DOHH2 (cell line): ENCODE results near the gene RICTOR.

ENCODE experiments used
- H3F3A ChIP-seq: fragments of 200-600 bp; sonication (generic), shearing (Covaris generic); 2 replicates; pipeline ENCODE4 v1.6.0; 2016; ENCODE audit warnings: antibody characterized with exemption, mild to moderate bottlenecking; ENCODE audit not compliant: control insufficient read depth, insufficient read depth
- H3K27ac ChIP-seq: fragments of 200-600 bp; sonication (generic); 2 replicates; pipeline ENCODE4 v1.5.1; 2014; ENCODE audit warnings: low read depth, mild to moderate bottlenecking, low read length, moderate library complexity
- H3K27me3 ChIP-seq: fragments of 200-600 bp; sonication (generic); 2 replicates; pipeline ENCODE4 v1.6.1; 2014; ENCODE audit warnings: mild to moderate bottlenecking, low read length, mixed read lengths; ENCODE audit not compliant: control insufficient read depth
- H3K36me3 ChIP-seq: fragments of 200-600 bp; sonication (generic); 2 replicates; pipeline ENCODE4 v1.6.1; 2014; ENCODE audit warnings: mild to moderate bottlenecking, low read length, moderate library complexity, mixed read lengths; ENCODE audit not compliant: control insufficient read depth
- H3K4me1 ChIP-seq: fragments of 200-600 bp; sonication (generic); 2 replicates; pipeline ENCODE4 v1.6.1; 2014; ENCODE audit warnings: mild to moderate bottlenecking, low read length, mixed read lengths; ENCODE audit not compliant: control insufficient read depth
- H3K4me2 ChIP-seq: fragments of 200-600 bp; sonication (generic); 2 replicates; pipeline ENCODE4 v1.6.0; 2014; ENCODE audit warnings: mild to moderate bottlenecking, low read length, moderate library complexity
- H3K4me3 ChIP-seq: fragments of 200-600 bp; sonication (generic); 2 replicates; pipeline ENCODE4 v1.5.1; 2014; ENCODE audit warnings: mild to moderate bottlenecking, low read length, mixed read lengths
- H3K79me2 ChIP-seq: fragments of 200-600 bp; sonication (generic); 2 replicates; pipeline ENCODE4 v1.6.1; 2014; ENCODE audit warnings: mild to moderate bottlenecking, low read length, mixed read lengths; ENCODE audit not compliant: control insufficient read depth
- H3K9me2 ChIP-seq: fragments of 200-600 bp; sonication (generic); replicated peaks from 2 replicates; pipeline ENCODE4 v1.6.1; 2014; ENCODE audit warnings: mild to moderate bottlenecking, low read length, mixed read lengths; ENCODE audit not compliant: control insufficient read depth
- H3K9me3 ChIP-seq: fragments of 200-600 bp; sonication (generic); 2 replicates; pipeline ENCODE4 v1.6.1; 2014; ENCODE audit warnings: antibody characterized with exemption, low read length, mixed read lengths; ENCODE audit not compliant: control insufficient read depth, insufficient read depth
- H4K20me1 ChIP-seq: fragments of 200-600 bp; sonication (generic); 2 replicates; pipeline ENCODE4 v1.6.0; 2014; ENCODE audit warnings: low read depth, mild to moderate bottlenecking, antibody characterized with exemption, low read length, moderate library complexity; ENCODE audit not compliant: control insufficient read depth, insufficient read depth
- CTCF ChIP-seq: fragments of 200-600 bp; sonication (generic); IDR thresholded peaks from one replicate; pipeline ENCODE4 v1.5.1; 2014; ENCODE audit warnings: antibody characterized with exemption, mild to moderate bottlenecking, low read depth, low read length; ENCODE audit not compliant: poor library complexity, severe bottlenecking
- EZH2phosphoT487 ChIP-seq: fragments of 200-600 bp; sonication (generic); IDR thresholded peaks from 2 replicates; pipeline ENCODE4 v1.6.1; 2017; ENCODE audit warnings: borderline replicate concordance, mild to moderate bottlenecking, antibody characterized with exemption, low read length, moderate library complexity, mixed read lengths

Gene RICTOR

DNA sequence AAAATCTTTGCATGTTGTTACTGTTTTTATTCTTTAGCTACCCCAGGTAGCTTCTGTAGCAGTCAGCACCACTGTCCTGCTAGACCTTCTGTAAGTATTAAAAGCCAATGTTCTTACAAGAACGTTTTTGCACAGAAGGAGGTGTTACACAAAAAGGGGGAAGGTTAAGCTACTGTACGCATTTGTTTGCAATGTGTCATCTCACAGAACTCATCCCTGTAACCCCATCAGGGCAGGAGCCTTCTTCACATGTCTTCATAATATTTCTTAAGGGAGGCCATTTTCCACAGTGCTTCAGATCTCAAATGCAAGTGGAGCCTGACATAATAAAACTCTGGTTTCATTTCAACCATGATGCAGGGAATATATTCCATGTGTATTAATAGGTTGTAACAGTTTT, 160.5 kb downstream of the RICTOR start:
- H3K4me2 ChIP-seq: no peak overlapping the region
- TF ChIP-seq CTCF: no peak
- no peak for TF ChIP-seq EZH2phosphoT487

GRCh38 chr5:38911933-38912332, 162.3 kb downstream of the RICTOR start:
- Histone ChIP-seq H3K36me3 (no peaks in the 10 kb centered on the region), H3K27ac (no peak overlapping the region), H3K4me2 (no peak overlapping the region), H3K9me2 (no peaks in the 10 kb centered on the region), H3K27me3 (no peaks in the 10 kb centered on the region; the same call in 1 of the 2 replicates), H4K20me1 (no peaks in the 10 kb centered on the region), H3K4me3 (no peak overlapping the region), H3K9me3 (no peaks in the 10 kb centered on the region), H3F3A (no peaks in the 10 kb centered on the region), H3K79me2 (no peaks in the 10 kb centered on the region), H3K4me1 (no peaks in the 10 kb centered on the region)
- TF ChIP-seq CTCF (no peak), EZH2phosphoT487 (no peak)

More for the DNA sequence above, 160.5 kb downstream of the RICTOR start:
- Histone ChIP-seq H3K9me3 (no peaks in the 10 kb centered on the region), H3K4me1 (no peaks in the 10 kb centered on the region), H3K79me2 (no peaks in the 10 kb centered on the region), H3K4me3 (no peak overlapping the region), H3F3A (no peaks in the 10 kb centered on the region), H3K9me2 (no peaks in the 10 kb centered on the region), H3K27ac (no peak overlapping the region), H4K20me1 (no peaks in the 10 kb centered on the region), H3K36me3 (no peaks in the 10 kb centered on the region), H3K27me3 (no peaks in the 10 kb centered on the region; the same call in 1 of the 2 replicates)

GRCh38 chr5:38906503-38906902, 167.7 kb downstream of the RICTOR start:
- Histone ChIP-seq H3K9me2 (no peaks in the 10 kb centered on the region), H3K79me2 (no peaks in the 10 kb centered on the region), H3K4me3 (no peak overlapping the region), H4K20me1 (no peaks in the 10 kb centered on the region), H3K36me3 (no peaks in the 10 kb centered on the region), H3K4me2 (no peak overlapping the region), H3K27ac (no peak overlapping the region), H3K4me1 (no peaks in the 10 kb centered on the region), H3F3A (no peaks in the 10 kb centered on the region), H3K9me3 (no peaks in the 10 kb centered on the region; the same call in 1 of the 2 replicates), H3K27me3 (no peaks in the 10 kb centered on the region)
- TF ChIP-seq CTCF (no peak), EZH2phosphoT487 (no peak)

- Histone ChIP-seq H3K27me3 (no peaks in the 10 kb centered on the region), H3K4me2 (no peak overlapping the region), H3F3A (no peaks in the 10 kb centered on the region), H3K4me1 (no peaks in the 10 kb centered on the region), H3K9me3 (no peaks in the 10 kb centered on the region; the same call in 1 of the 2 replicates), H4K20me1 (no peaks in the 10 kb centered on the region), H3K4me3 (no peak overlapping the region), H3K79me2 (no peaks in the 10 kb centered on the region), H3K27ac (no peak overlapping the region), H3K9me2 (no peaks in the 10 kb centered on the region), H3K36me3 (no peaks in the 10 kb centered on the region)
- TF ChIP-seq CTCF (no peak), EZH2phosphoT487 (no peak)
Measured at GRCh38 chr5:38905516-38905915, 168.7 kb downstream of the RICTOR start.
